ENCODE results near the gene MAGED1. TPM values are rescaled to one million over a fixed set of nuclear protein-coding genes. Genes with fewer than 3 reads are reported as not detected.
"Not testable (repeated sequence)": the region's sequence is repeated elsewhere in the genome, so short reads cannot be mapped to it uniquely, and the experiment has no call there.

Gene MAGED1
- total and polyA plus RNA-seq, 12 donors = 47.9 to 363 (median 265) TPM

GRCh38 chrX:51902510-51903050 lies 9.2 kb downstream of the MAGED1 start:
- Histone ChIP-seq H3K27ac (no peak overlapping the region), H3K9me3 (replicated peaks in 1 of 3) (no peaks in the 10 kb centered on the region), H3K4me1 (replicated peaks in 1 of 2) (no peaks in the 10 kb centered on the region), H3K4me3 (no peak overlapping the region), H3K27me3 (peaks cover 8% of the 10 kb centered on the region), H3K36me3 (replicated peaks in 1 of 2) (peaks cover 0 to 52% of the 10 kb centered on the region in 2 donors)
- WGBS, 4 donors = 82 to 97% (median 94%) methylated on average over 3 to 5 of the region's 5 CpGs
- intact Hi-C loops (cut with DNase I) = no loop called here
- TF ChIP-seq CTCF (IDR thresholded peaks at IDR 0.05) (no peak), POLR2A (IDR thresholded peaks at IDR 0.05) (no peak)
- no peak for DNase-seq

- H3K27ac ChIP-seq; H3K4me3 ChIP-seq; DNase-seq; H3K27me3 ChIP-seq; intact Hi-C loops (cut with DNase I); H3K9me3 ChIP-seq (replicated peaks in 1 of 3); H3K4me1 ChIP-seq (replicated peaks in 1 of 2): not testable (repeated sequence)
- WGBS, 4 donors = 69 to 100% (median 93%) methylated on average over 1 to 3 of the region's 3 CpGs
- H3K36me3 ChIP-seq (replicated peaks in 1 of 2) = peaks cover 0 to 29% of the 10 kb centered on the region in 2 donors
Measured at GRCh38 chrX:51905152-51905551, 11.7 kb downstream of the MAGED1 start.

GRCh38 chrX:51905711-51906110 lies 12.3 kb downstream of the MAGED1 start:
- peaks cover 0 to 23% of the 10 kb centered on the region in 2 donors for H3K36me3 ChIP-seq (replicated peaks in 1 of 2)
- WGBS, 4 donors = 61 to 92% (median 83%) methylated on average over 3 of the region's 3 CpGs
- no peaks in the 10 kb centered on the region for H3K9me3 ChIP-seq (replicated peaks in 1 of 3)
- H3K27ac ChIP-seq = no peak overlapping the region
- intact Hi-C loops (cut with DNase I) = no loop called here
- DNase-seq = no peak
- no peaks in the 10 kb centered on the region for H3K4me1 ChIP-seq (replicated peaks in 1 of 2)
- peaks cover 8% of the 10 kb centered on the region for H3K27me3 ChIP-seq
- TF ChIP-seq POLR2A (IDR thresholded peaks at IDR 0.05) (no peak), CTCF (IDR thresholded peaks at IDR 0.05) (no peak)
- H3K4me3 ChIP-seq = no peak overlapping the region

- WGBS, 4 donors = 53 to 71% (median 63%) methylated on average over 2 of the region's 2 CpGs
- no peak overlapping the region for H3K4me3 ChIP-seq
- no peaks in the 10 kb centered on the region for H3K4me1 ChIP-seq (replicated peaks in 1 of 2)
- intact Hi-C loops (cut with DNase I) = no loop called here
- H3K27ac ChIP-seq = no peak overlapping the region
- no peaks in the 10 kb centered on the region for H3K9me3 ChIP-seq (replicated peaks in 1 of 3)
- H3K27me3 ChIP-seq = peaks cover 32% of the 10 kb centered on the region
- TF ChIP-seq CTCF (IDR thresholded peaks at IDR 0.05) (no peak), POLR2A (IDR thresholded peaks at IDR 0.05) (no peak)
- DNase-seq = no peak
- H3K36me3 ChIP-seq (replicated peaks in 1 of 2) = no peaks in the 10 kb centered on the region
Measured at GRCh38 chrX:51917604-51918003, 24.2 kb downstream of the MAGED1 start.

- Histone ChIP-seq H3K36me3 (replicated peaks in 1 of 2) (no peaks in the 10 kb centered on the region), H3K4me1 (replicated peaks in 1 of 2) (no peaks in the 10 kb centered on the region), H3K4me3 (no peak overlapping the region), H3K27me3 (peaks cover 25% of the 10 kb centered on the region), H3K9me3 (replicated peaks in 1 of 3) (no peaks in the 10 kb centered on the region), H3K27ac (no peak overlapping the region)
- intact Hi-C loops (cut with DNase I) = no loop called here
- DNase-seq = no peak
- no peak for TF ChIP-seq CTCF (IDR thresholded peaks at IDR 0.05)
- no peak for TF ChIP-seq POLR2A (IDR thresholded peaks at IDR 0.05)
- 24 to 65% (median 55%) methylated on average over 1 of the region's 1 CpG for WGBS, 4 donors
Measured at GRCh38 chrX:51922561-51922960, 29.1 kb downstream of the MAGED1 start.
